ENCODE results near the gene KLHDC3.

- TF ChIP-seq CTCF (IDR thresholded peaks at IDR 0.05) (no peak), POLR2A (IDR thresholded peaks at IDR 0.05) (no peak)
Measured at GRCh38 chr6:42967228-42967627, 46.8 kb upstream of the KLHDC3 start.

Data from right lobe of liver (tissue), 4 donors.